ENCODE data around the gene RPL36A.
A peak's percentile ranks its signal among the peaks of the same experiment; 100 is the strongest.

RPL36A gene

DNA sequence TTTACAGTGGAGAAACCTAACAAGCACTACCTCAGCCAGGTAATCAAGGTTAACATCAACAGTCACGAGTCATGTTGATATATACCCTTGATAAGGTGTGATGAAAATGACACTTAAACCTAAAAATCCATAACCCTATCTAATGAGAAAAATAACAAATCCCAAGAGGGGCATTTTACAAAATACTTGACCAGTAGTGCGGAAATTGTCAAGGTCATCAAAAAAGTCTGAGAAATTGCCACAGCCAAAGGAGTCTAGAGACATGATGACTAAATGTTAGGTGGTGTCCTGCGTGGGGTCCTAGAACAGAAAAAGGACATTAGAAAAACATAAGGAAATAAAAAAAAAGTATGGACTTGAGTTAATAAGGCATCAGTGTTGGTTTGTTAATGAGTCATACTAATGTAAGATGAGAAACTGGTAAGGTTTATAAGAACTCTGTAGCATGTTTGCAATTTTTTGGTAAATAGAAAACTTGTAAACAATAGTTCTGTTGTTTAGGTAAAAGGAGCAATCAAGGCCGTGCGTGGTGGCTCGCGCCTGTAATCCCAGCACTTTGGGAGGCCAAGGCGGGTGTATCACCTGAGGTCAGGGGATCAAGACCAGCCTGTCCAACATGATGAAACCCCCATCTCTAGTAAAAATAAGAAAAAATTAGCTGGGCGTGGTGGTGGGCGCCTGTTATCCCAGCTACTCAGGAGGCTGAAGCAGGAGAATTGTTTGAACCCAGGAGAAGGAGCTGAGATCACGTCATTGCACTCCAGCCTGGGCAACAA, 2.9 kb downstream of the RPL36A start:
- DNase-seq = no peak

DNA sequence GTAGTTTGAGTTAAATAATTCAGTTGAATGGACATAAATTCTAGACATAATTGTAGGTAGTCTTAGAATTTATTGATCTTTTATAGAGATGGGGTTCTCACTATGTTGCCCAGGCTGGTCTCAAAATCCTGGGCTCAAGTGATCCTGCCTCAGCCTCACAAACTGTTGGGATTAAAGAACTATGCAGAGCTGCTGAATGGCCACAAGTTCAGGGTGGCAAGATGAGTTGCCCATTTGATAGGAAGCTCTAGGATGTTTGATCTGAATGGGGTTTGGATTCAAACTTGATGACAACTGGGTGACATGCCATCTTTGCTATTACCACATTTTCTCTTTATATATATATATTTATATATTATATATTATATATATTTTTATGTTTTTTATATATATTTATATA, 3.6 kb downstream of the RPL36A start:
- DNase-seq = no peak

DNA sequence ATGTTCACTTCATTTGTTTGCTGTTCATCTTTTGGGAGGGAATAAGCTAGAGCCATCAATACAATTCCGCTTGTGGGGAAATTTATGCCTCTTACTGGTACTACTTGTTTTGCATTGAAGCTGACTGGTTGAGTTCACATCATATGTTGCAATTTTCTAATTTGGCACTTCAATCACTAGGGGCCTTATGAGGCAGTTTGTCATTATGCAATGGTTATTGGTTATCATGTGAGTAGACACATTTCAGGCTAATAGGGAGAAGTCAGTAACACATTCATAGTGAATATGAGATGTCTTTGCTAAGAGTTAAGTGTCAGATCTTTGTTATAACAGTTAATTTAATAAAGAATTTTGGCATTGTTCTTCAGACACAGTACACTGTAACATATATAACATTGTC, 5.0 kb downstream of the RPL36A start:
- peak; percentile 67 for DNase-seq

DNA sequence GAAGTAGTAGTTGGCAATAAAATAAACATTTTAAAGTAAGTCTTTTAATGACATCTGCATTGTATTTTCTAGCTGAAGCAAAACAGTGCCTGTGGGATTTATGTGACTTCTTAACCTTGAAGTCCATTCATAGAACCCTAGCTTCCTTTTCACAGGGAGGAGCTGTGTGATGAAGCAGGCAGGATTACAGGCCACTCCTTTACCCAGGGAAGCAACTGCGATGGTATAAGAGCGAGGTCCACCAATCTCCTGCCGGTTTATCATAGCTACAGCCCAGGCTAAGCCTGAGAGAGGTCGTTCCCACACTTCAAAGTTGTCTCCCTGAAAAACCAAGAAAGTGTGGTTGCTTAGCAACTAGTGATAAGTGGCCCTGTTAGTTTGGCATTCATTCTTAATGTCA, 7.0 kb downstream of the RPL36A start:
- no peak for DNase-seq

DNA sequence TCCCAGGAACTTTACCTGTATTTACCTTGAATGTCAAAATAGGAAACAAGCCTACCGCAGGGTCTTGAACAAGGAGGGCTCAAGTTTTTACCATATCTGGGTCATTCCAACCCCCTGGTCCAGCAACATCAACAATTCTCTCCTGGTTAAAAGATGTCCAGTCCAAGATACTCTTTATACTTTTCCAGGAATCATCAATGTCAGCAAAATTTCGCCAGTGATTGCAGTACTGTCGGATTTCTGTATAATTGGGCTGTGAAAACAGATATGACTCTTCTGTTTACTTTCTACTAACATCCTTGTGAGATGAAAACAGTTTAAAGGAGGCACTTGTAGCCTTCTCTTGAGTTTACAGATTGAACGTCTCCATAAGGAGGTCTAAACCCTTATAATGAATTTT, 7.9 kb downstream of the RPL36A start:
- no peak for DNase-seq

DNA sequence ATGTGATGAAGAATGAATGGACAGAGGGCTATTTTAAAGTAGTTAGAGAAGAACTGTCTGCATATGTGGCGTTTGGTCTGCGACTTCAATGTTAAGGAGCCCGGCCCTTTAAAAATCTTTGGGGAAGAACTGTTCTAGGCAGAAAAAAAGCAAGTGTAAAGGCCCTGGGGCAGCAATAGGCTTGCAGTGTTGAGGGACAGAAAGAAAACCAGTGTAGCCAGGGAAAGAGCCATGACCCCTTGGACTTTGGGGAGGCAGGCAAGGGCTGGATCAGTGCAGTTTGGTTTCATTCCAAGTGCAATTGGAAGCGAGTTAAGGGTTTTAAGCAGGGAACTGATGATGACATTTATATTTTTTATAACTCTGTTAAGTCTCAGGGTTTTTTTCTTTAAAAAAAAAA, 9.0 kb downstream of the RPL36A start:
- no peak for DNase-seq

DNA sequence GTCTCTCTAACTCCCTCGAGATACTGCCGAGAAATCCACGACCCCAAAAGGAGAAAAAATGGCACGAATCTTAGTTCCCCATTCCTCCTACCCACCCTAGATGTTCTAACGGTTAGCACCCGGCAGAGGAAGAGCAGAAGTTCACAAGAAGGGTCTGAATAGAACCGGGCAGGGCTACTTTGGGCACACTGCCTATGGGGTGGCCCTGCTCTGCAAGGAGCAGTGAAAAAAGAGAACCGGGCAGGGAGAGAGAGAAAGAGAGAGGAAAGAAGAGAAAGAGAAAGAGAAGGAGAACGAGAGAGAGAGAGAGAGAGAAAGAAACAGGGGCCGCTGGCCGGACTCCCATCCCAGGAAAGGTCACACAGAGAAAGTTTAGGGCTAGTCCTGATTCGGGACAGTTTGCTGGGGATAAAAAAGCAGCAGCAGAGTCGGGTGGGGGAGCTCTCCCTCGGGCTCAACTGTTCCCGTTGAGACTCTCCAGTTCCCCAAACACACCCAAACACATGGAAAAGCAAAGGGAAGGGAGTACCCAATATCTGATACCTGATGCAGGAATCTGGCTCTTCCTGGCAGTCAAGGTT, 16.4 kb downstream of the RPL36A start:
- no peak for DNase-seq

DNA sequence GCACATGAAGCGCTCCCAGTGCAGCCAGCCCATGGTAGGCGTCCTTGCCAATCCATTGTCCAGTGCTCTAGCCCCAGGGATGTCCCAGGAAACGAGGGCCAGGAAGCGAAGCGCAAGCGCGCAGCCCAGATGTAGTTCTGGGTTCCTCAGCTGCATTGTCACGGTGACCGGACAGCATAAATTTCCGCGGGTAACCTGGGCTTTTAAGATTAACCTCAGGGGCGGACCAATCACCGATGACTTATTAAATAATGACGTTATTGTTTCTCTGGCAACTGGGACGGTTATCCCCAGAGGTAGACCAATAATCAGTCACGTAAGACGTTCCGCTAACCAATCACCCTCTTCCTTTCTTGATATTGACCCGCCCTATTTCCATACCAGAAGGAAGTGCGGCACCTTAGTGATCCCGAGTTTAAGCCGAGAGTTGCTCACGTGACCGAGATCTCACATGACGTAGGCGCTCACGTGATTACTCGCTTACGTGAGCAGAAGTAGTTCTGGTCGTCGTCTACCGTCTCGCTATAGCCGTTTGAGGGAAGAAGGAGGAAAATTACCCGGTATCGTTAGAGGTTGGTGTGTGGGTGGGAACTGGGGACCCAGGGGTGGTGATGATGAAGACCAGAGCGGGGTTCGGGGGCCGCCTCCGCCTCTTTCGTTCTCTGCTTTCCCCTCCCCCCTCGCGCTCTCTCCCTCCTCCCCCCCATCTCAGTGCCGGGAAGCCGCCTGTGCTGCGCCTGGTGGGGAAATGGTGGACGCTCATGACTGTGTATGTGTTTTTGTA, 17.1 kb downstream of the RPL36A start, which contains the start of the genes GLA and HNRNPH2:
Gene GLA (minus strand): TSS at position 178 of the 784 bp plus-strand sequence. CDS start 22 bp downstream, at position 156.
Gene HNRNPH2 (plus strand): TSS at position 475 of the 784 bp plus-strand sequence. CDS start 3,767 bp downstream, outside the sequence.
- DNase-seq = peak; percentile 97

DNA sequence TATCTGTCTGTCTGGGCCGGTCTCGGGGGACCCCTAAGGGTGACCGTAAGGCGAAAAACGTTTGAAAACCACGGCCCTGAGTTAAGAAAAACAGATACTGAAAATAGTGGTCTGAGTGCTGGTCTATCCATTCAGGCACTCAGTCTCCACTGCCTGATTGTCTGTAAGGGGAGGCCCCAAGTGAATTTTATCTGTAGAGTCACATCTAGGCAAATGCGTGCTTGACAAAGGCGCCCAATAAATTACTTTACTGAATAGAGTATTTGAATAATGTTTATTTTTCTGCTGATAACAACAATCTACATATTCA, 17.7 kb downstream of the RPL36A start:
- no peak for DNase-seq

DNA sequence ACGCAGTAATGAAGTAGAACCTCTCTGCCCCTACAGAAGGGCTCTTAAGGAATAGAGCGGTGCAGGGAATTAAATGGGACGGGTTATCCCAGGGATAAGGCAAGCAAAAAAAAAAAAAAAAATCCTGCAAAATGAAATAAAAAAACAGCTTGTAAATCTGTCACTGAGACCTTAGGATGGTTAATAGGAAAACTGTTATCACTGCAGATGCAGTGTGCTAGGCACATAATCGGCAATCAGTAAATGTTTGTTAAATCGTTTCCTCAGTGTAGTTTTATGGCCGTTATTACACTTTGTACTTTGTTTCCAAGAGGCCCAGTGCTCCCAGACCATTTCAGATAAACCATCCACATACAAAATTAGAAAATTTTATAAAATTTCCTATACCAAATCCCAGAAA, 18.2 kb downstream of the RPL36A start:
- DNase-seq = no peak

DNA sequence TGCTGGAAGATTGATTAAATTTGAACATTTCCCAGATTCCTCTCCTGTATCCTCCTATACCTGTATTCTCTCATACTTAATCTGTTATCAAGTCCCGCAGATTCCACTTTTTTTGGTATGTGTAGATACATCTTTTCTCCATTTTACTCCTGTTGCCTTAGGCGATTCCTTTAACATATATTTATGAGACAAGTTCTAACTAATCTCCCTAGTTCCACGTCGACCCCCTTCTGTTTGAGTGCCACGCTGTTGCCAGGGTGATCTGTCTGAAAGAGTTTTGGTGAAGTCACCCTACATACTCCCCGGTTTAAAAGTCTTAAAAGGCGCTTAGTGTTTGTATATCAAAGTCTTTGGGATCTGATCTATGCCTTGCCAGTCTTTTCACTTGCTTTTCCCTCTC, 19.6 kb downstream of the RPL36A start:
- DNase-seq = no peak

DNA sequence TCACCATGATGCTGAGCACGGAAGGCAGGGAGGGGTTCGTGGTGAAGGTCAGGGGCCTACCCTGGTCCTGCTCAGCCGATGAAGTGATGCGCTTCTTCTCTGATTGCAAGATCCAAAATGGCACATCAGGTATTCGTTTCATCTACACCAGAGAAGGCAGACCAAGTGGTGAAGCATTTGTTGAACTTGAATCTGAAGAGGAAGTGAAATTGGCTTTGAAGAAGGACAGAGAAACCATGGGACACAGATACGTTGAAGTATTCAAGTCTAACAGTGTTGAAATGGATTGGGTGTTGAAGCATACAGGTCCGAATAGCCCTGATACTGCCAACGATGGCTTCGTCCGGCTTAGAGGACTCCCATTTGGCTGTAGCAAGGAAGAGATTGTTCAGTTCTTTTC, 21.2 kb downstream of the RPL36A start:
- no peak for DNase-seq

DNA sequence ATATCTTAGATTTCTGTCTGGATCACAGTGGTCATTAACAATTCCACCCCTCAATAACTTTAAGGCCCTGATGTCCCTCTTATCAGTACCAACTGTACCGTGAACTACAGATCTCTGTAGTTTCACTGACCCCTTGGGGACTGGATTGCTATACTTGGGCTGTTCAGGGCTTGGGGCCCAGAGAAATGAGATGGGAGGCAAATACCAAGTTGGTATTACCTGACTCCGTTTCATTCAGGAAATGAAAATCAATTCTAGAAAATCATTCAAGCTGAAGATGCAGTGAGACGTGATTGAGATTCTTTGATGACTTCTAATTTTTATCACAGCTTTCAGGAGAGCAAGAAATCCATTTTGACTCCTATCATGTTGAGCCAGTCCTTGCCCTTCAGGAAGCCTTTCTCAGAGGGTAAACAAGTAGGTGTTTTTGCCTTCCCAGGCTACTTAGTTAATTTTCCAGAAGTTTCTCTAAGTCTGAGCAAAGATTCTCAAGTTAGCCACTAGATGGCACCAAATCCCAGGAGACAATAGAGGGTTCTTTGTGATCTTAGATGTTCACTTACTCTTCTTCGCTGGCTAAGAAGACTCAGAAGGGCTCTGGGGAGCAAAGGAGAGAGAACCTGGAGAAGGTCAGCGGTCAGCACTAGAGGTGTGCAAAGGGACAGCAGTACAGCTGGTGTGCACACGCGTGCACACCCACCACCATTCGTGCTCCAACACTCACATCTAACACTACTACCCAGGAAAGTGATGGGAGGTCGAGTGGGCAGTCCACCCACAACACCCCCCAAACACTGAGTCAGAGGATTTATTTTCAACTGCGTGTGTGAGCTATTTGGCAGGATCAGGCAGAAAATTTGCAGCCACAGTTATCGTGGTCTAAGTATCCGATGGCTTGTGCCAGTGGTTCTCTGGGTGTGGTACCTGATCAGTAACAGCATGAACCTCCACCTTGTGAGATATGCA, 24.7 kb downstream of the RPL36A start:
- DNase-seq = peak; percentile 79

DNA sequence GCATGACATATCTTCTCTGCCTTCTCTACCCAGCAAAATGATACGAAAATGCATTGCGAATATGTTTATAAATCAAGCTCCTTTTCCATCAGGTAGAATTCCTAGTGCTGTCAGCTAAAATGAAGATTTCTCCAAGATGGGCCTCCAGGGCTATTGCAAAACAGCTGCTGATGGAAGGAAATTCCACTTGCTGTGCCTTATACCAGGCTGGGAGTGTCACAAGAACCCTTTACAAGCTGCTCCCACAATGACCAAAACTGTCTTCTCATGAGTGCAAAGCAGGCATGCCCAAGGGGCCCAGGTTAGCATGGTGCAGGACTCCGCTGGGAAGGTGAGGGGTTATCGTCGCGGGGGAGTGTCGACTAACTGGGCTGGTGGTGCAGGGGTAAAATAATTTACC, 25.9 kb downstream of the RPL36A start:
- DNase-seq = no peak

DNA sequence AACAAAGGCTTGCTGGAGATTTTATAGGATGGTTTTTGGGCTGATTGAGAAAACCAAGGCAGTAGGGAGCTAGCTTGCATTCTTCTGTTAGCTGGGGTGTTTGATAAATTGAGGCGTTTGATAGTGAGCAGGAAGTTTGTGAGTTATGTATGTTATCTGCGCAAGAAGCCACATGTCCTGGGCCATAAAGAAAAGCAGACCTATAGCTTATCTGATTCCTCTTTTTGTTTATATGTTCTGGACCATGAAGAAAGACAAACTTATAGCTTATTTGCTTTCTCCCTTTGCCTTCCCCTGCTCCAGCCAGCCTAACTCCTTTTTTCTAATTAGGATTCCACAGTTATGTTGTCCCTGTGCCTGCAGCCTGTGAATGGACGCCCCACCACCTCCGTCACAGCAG, 26.4 kb downstream of the RPL36A start:
- DNase-seq = peak; percentile 40

DNA sequence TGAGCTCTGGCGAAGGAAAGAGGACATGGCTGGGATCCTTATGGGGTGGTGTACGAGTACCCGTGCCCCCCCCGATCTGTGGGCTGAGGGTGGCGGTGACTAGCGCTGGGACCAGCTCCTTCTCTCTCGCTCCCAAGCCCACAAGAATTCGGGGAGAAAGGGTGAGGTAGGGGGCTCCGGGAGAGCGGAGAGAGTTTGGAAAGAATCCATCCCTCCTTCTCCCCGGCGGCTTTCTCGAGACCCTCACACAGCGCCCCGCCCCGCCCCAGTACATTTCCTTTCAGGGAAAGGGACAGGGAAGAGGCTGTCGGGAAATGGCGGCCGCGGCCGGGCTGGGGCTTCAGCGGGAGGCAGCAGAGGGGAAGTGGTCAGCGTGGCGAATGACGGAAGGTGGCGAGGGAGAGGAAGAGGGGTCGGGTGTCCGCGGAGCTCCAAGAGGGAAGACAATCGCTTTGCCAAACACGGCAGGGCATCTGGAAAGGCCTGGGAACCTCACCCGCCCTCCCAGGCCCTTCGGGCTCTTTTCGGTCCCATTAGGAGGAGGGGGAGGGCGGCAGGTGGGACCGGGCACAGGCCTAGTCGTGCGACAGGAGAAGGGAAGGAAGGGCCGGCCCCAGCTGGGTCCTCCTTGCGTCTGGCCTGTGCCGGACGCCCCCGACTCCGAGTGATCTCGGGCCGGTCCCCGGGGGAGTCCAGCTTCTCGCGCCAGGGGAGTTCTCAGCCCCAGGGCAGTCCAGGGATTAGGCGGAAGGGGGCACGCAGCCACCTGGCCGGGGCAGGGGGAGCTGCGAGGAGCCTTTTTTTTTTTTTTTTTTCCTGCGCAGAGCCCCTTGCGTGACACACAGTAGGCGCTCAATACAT, 27.4 kb downstream of the RPL36A start:
- peak; percentile 35 for DNase-seq

DNA sequence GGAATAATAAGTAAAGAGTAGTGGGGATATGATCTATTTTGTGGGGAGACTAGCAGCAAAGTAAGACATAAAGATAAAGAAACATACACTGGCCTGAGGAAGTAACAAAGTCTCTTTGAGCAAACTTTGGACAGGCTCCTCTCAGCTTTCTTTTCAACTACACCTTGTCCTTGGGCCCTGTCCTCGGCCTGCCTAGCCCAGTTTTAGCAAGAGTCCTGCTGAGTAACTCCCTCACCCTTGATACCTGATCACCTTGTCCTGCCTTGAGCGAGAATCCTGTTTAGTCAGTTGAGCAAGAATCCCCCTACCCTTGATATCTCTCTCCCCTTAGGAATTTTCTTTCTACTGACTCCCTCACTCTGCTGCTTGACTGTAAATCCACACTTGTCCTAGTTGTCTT, 28.7 kb downstream of the RPL36A start:
- DNase-seq = no peak

DNA sequence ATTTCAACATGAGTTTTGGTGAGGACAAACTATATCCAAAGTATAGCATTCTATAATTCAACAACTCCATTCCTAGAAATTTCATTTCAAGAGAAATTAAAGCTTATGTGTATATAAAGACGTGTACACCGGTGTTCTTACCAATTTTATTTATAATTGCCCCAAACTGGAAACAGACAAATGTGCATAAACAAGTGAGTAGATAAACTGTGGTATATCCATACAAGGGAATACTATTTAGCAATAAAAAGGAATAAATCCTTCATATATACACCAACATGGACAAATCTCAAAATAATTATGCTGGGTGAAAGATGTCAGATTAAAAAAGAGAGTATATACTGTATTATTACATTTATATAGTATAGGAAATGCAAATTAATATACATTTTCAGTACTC, 37.1 kb downstream of the RPL36A start:
- DNase-seq = no peak

DNA sequence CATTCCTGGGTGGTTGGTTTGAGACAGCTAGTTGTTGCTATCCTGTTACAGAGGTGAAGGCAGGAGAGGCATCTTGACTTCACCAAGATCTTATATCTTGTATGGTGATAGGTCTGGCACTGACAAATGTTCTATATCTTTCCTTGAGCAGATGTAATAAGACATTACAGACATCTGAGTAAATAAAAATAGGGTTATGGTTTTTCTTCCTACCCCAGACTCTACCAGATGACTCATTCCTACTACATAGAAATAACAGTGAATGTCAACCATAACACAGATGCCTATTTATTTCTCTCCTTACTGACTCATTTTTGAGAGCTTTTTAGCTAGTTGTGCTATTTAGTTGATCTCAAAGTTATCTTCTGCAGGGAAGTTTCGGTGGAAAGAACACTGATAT, 39.1 kb downstream of the RPL36A start:
- no peak for DNase-seq

DNA sequence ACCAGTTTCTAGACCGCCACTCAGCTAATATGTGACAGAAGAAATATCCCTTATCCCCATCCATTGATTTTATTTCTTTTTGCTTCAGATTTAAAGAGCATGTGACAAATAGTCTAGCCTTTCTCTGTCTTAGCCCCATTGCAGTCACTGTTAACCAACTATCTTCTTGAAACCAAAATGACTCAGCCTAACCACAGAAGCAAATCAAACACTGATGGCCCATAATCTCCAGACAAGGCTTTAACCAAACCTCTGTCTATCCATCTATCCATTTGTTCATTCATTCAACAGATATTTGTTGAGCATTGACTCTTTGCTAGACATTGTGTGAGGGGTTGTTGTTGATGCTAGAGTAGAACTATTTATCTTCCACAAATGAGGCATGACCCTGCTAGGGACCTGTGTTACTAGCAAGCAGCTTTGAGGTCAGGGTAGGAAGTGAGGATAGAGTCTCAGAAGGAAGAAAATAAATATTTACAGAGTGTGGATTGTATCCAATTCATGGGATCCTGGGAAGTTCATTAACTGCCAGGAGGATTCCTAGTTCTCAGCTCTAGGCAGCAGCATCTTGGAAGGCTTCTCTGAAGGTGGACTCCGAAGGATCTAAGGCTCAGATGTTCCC, 39.8 kb downstream of the RPL36A start:
- DNase-seq = peak; percentile 52

DNA sequence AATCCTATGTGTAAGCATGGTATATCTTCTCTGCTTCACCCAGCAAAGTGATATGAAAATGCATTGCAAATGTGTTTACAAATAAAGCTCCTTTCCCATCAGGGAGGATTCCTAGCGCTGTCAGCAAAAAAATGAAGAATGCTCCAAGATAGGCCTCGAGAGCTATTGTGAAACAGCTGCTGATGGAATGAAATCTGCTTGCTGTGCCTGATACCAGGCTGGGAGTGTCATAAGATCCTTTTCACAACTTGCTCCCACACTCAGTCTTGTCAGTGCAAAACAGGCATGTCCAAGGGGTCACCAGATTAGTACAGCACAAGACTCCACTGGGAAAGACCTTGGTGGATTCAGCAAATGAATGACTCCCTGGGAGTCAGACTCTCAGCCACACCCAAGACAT, 51.3 kb downstream of the RPL36A start:
- no peak for DNase-seq
